HepG2 (cell line): ENCODE results near the gene FSIP1. TPM values are rescaled to one million over a fixed set of nuclear protein-coding genes. Genes with fewer than 3 reads are reported as not detected.

Experiments
- ATAC-seq: fragments of 200-7000 bp; cut with Tn5 transposase; 3 replicates; pipeline ENCODE4 v1.9.1; 2020; ENCODE audit warnings: mild to moderate bottlenecking, moderate library complexity
- BruUV-seq: library from RNA; stranded (reverse); fragments of 400-500 nt; replicated peaks from 2 replicates; lab custom pipeline; 2021; lab: Mats Ljungman, UMichigan
- CTCF ChIA-PET: fragments of 300-600 bp; formaldehyde crosslinking; extraction: SDS; loops from one replicate; lab custom pipeline; 2021; ENCODE audit warnings: low total read pairs, inconsistent platforms, low intra/inter-chr PET ratio; lab: Yijun Ruan, JAX
- POLR2A ChIA-PET: fragments of 350-600 bp; sonication (Branson Sonifier 250); formaldehyde crosslinking; loops from one replicate; lab custom pipeline; 2020; ENCODE audit warnings: antibody characterized with exemption, inconsistent platforms; lab: Yijun Ruan, JAX
- DNase-seq: peaks from one replicate; pipeline ENCODE4 v3.0.0-alpha.2; 2015; ENCODE audit warnings: low spot score
- FAIRE-seq: peaks from 3 replicates; lab custom pipeline; 2011; peaks lifted over from hg19 to GRCh38; lab: Jason Lieb, UNC
- H2AFZ ChIP-seq: one replicate; pipeline ENCODE4 v1.6.1; 2011; ENCODE audit warnings: low read length, inconsistent platforms
- H3K27ac ChIP-seq: fragments of 300-600 bp; 3 replicates; pipeline ENCODE4 v1.8.0; 2011; ENCODE audit warnings: mixed run types, mild to moderate bottlenecking, mixed read lengths, low read length, inconsistent platforms; ENCODE audit not compliant: insufficient read depth; ENCODE audit errors: extremely low read length
- H3K27me3 ChIP-seq, 2 experiments: fragments of 200-600 bp in 1 of 2; 2 replicates in 1 of 2; 3 replicates in 1 of 2; pipeline versions ENCODE4 v1.6.0 to v1.8.0; 2011; ENCODE audit warnings: low read length in 2 of 2, mild to moderate bottlenecking in 2 of 2, moderate library complexity in 2 of 2, inconsistent platforms in 1 of 2; ENCODE audit not compliant: insufficient read depth in 2 of 2, control insufficient read depth in 1 of 2
- H3K36me3 ChIP-seq, 2 experiments: fragments of 200-600 bp in 1 of 2; replicated peaks in 1 of 2; 2 replicates in 1 of 2; 3 replicates in 1 of 2; pipeline versions ENCODE4 v1.5.1 to v1.8.0; 2011; ENCODE audit warnings: low read length in 2 of 2, inconsistent platforms in 1 of 2; ENCODE audit not compliant: insufficient read depth in 2 of 2, control insufficient read depth in 1 of 2
- H3K4me1 ChIP-seq: 2 replicates; pipeline ENCODE4 v1.5.1; 2012; ENCODE audit warnings: low read length, inconsistent platforms; ENCODE audit not compliant: insufficient read depth
- H3K4me2 ChIP-seq: 2 replicates; pipeline ENCODE4 v1.6.0; 2011; ENCODE audit warnings: low read depth, low read length, inconsistent platforms
- H3K4me3 ChIP-seq, 3 experiments: fragments of 200-600 bp in 1 of 3; sonication (generic), shearing (Covaris generic) in 1 of 3; replicated peaks in 1 of 3; 2 replicates each; pipeline ENCODE4 v1.5.1; 2011 to 2016; ENCODE audit warnings: low read length in 3 of 3, inconsistent platforms in 2 of 3, low read depth in 2 of 3, mild to moderate bottlenecking in 2 of 3, control low read depth in 1 of 3, mixed read lengths in 1 of 3; ENCODE audit not compliant: insufficient read depth in 1 of 3
- H3K79me2 ChIP-seq: one replicate; pipeline ENCODE4 v1.6.1; 2011; ENCODE audit warnings: low read length, inconsistent platforms; ENCODE audit not compliant: insufficient read depth
- H3K9ac ChIP-seq: 2 replicates; pipeline ENCODE4 v1.6.0; 2011; ENCODE audit warnings: mild to moderate bottlenecking, low read depth, low read length, inconsistent platforms; ENCODE audit not compliant: insufficient read depth
- H3K9me3 ChIP-seq: 2 replicates; pipeline ENCODE4 v1.5.1; 2012; ENCODE audit warnings: mild to moderate bottlenecking, low read length
- H4K20me1 ChIP-seq: 2 replicates; pipeline ENCODE4 v1.6.0; 2011; ENCODE audit warnings: inconsistent platforms, mild to moderate bottlenecking, low read length, moderate library complexity; ENCODE audit not compliant: insufficient read depth
- FOXJ3 ChIP-seq: sonication (generic); formaldehyde crosslinking; IDR thresholded peaks from 2 replicates; pipeline ENCODE4 v1.4.0; 2020; ENCODE audit warnings: missing genetic modification reagents, mild to moderate bottlenecking, borderline replicate concordance
- PITX1 ChIP-seq: sonication (generic); formaldehyde crosslinking; IDR thresholded peaks from 2 replicates; pipeline ENCODE4 v1.5.1; 2020; ENCODE audit warnings: mild to moderate bottlenecking, missing genetic modification reagents
- RBM39 ChIP-seq: fragments of 200-400 bp; formaldehyde crosslinking; IDR thresholded peaks from one replicate; pipeline ENCODE4 v1.6.1; 2018; ENCODE audit warnings: antibody characterized with exemption, mild to moderate bottlenecking, low read depth, low read length; ENCODE audit not compliant: poor library complexity, severe bottlenecking
- RCOR2 ChIP-seq: IDR thresholded peaks from 2 replicates; pipeline ENCODE4 v1.6.1; 2016; ENCODE audit warnings: missing biosample characterization, missing genetic modification reagents
- SRSF4 ChIP-seq: fragments of 200-400 bp; formaldehyde crosslinking; IDR thresholded peaks from one replicate; pipeline ENCODE4 v1.6.1; 2018; ENCODE audit warnings: mild to moderate bottlenecking, low read depth, low read length, moderate library complexity; ENCODE audit not compliant: poor library complexity, severe bottlenecking
- TSC22D2 ChIP-seq: sonication (generic); formaldehyde crosslinking; IDR thresholded peaks from 2 replicates; pipeline ENCODE4 v1.5.1; 2020; ENCODE audit warnings: missing genetic modification reagents, mild to moderate bottlenecking, borderline replicate concordance
- ZC3H13 ChIP-seq: sonication (generic); formaldehyde crosslinking; IDR thresholded peaks from 2 replicates; pipeline ENCODE4 v1.8.1; 2023; ENCODE audit warnings: mild to moderate bottlenecking, missing genetic modification reagents, moderate library complexity
- ZNF768 ChIP-seq: sonication (generic); formaldehyde crosslinking; IDR thresholded peaks from 2 replicates; pipeline ENCODE4 v1.4.0; 2020; ENCODE audit warnings: missing genetic modification reagents
- WGBS: methylation state at CpG from one replicate; pipeline ENCODE4 v1.1.6; 2017; ENCODE audit warnings: low lambda C conversion rate; 5-methylcytosine and 5-hydroxymethylcytosine counted together
- in situ Hi-C: cut with HindIII; loops from 2 replicates; pipeline ENCODE4 v1.10.0; 2017; ENCODE audit warnings: low pct_unique_long_range_greater_than_20kb; ENCODE audit not compliant: extremely low pct_ligation_motif_present
- intact Hi-C: fragments of 100-400 bp; cut with micrococcal nuclease; formaldehyde crosslinking; loops from one replicate; pipeline ENCODE4 v1.10.0; 2022; ENCODE audit not compliant: unreplicated experiment
- polyA plus RNA-seq, 8 experiments: library from polyadenylated mRNA; depleted of rRNA in 3 of 8; stranded (reverse) in 7 of 8; unstranded in 1 of 8; fragments of >200 nt; fragmentation: Illumina TruSeq in 4 of 8; extraction: Trizol in 4 of 8; gene quantifications; 2 replicates each; pipeline versions ENCODE4 v1.2.1 to v1.2.3, GENCODE V29; 2011 to 2016; ENCODE audit warnings: low read depth in 4 of 8, missing spikeins in 1 of 8, mixed read lengths in 1 of 8; ENCODE audit not compliant: insufficient read depth in 1 of 8
- total RNA-seq, 5 experiments: library from RNA; depleted of rRNA; stranded (reverse); fragments of >200 nt; fragmentation: Illumina TruSeq; extraction: Trizol; gene quantifications; 2 replicates each; pipeline ENCODE4 v1.2.3, GENCODE V29; 2016; ENCODE audit warnings: low read depth in 1 of 5
- TF ChIP-seq, protein P1 (sequence below): sonication (generic); formaldehyde crosslinking; IDR thresholded peaks from 2 replicates; pipeline ENCODE4 v1.4.0; 2020; ENCODE audit warnings: mild to moderate bottlenecking, missing genetic modification reagents, borderline replicate concordance

The FSIP1 gene
- total and polyA plus RNA-seq, 2 of the 13 experiments (the other 11 are each of a cell fraction or from before 2014, with no cell fraction given): 0.18 TPM; not detected in 1

- in situ Hi-C loops: loop anchor here (5.0 to 10.0 kb wide), 5 partner anchors 148 to 768 kb away; no protein-coding TSS in a partner anchor
- BruUV-seq: no TSS peak
- Histone ChIP-seq H3K4me1 (peaks cover 70% of the 10 kb centered on the region), H4K20me1 (peaks cover 13% of the 10 kb centered on the region; the same call in 1 of the 2 replicates), H3K9ac (peak overlapping the region; percentile 78; the same call in 1 of the 2 replicates), H3K79me2 (peaks cover 22% of the 10 kb centered on the region), H2AFZ (no peak overlapping the region), H3K4me2 (peak overlapping the region; percentile 92), H3K27me3 (peaks cover 0 to 4% of the 10 kb centered on the region in 2 experiments; a peak in 1 of 5 replicates), H3K36me3 (peaks cover 17 to 52% of the 10 kb centered on the region in 2 experiments), H3K4me3 (peak overlapping the region; percentile 18 to 88 (median 67); a peak in 4 of 6 replicates), H3K9me3 (no peaks in the 10 kb centered on the region), H3K27ac (no peak overlapping the region)
- intact Hi-C loops: loop anchor here (5.0 kb wide), 1 partner anchor 174 kb away; no protein-coding TSS in a partner anchor
- ChIA-PET POLR2A (interaction anchor here (3.6 kb wide), 1 partner anchor 411 kb away, joined by 50 read pairs; no protein-coding TSS in a partner anchor), CTCF (interaction anchor here (1.7 kb wide), 1 partner anchor 765 kb away, joined by 6 read pairs; no protein-coding TSS in a partner anchor)
- DNase-seq: no peak
- no peak for FAIRE-seq
- no peak for ATAC-seq
- WGBS: 80% methylated on average over 4 of the region's 4 CpGs
- TF ChIP-seq FOXJ3 (CRISPR knock-in tag): 0 out of 2 replicates have a peak, but pooled peaks have one; percentile 24
- no peak for TF ChIP-seq SRSF4
Measured at GRCh38 chr15:39582977-39583595, 199.6 kb downstream of the FSIP1 start.

DNA sequence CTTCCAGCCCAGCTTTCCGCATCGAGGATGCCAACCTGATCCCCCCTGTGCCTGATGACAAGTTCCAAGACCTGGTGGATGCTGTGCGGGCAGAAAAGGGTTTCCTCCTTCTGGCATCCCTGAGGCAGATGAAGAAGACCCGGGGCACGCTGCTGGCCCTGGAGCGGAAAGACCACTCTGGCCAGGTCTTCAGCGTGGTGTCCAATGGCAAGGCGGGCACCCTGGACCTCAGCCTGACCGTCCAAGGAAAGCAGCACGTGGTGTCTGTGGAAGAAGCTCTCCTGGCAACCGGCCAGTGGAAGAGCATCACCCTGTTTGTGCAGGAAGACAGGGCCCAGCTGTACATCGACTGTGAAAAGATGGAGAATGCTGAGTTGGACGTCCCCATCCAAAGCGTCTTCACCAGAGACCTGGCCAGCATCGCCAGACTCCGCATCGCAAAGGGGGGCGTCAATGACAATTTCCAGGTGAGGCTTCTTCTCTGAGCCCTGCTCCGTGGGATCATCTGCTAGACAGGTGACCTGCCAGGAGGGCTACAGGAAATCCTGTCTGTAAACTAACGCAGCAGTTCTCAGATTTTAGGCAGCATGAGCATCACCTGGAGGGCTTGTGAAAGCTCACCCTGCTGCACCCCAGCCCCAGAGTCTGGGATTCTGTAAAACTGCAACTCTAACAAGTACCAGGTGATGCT lies 200.2 kb downstream of the FSIP1 start:
- intact Hi-C loops: loop anchor here (5.0 kb wide), 1 partner anchor 175 kb away; no protein-coding TSS in a partner anchor
- peak overlapping the region; percentile 64 to 88 (median 67); a peak in 5 of 6 replicates for H3K4me3 ChIP-seq
- TF ChIP-seq ZC3H13 (CRISPR knock-in tag) (no peak), RCOR2 (CRISPR knock-in tag) (no peak), TSC22D2 (CRISPR knock-in tag) (no peak), ZNF768 (peak; percentile 19; the same call in 1 of the 2 replicates), PITX1 (CRISPR knock-in tag) (no peak), RBM39 (peak; percentile 5)
- TF ChIP-seq, protein P1, sequence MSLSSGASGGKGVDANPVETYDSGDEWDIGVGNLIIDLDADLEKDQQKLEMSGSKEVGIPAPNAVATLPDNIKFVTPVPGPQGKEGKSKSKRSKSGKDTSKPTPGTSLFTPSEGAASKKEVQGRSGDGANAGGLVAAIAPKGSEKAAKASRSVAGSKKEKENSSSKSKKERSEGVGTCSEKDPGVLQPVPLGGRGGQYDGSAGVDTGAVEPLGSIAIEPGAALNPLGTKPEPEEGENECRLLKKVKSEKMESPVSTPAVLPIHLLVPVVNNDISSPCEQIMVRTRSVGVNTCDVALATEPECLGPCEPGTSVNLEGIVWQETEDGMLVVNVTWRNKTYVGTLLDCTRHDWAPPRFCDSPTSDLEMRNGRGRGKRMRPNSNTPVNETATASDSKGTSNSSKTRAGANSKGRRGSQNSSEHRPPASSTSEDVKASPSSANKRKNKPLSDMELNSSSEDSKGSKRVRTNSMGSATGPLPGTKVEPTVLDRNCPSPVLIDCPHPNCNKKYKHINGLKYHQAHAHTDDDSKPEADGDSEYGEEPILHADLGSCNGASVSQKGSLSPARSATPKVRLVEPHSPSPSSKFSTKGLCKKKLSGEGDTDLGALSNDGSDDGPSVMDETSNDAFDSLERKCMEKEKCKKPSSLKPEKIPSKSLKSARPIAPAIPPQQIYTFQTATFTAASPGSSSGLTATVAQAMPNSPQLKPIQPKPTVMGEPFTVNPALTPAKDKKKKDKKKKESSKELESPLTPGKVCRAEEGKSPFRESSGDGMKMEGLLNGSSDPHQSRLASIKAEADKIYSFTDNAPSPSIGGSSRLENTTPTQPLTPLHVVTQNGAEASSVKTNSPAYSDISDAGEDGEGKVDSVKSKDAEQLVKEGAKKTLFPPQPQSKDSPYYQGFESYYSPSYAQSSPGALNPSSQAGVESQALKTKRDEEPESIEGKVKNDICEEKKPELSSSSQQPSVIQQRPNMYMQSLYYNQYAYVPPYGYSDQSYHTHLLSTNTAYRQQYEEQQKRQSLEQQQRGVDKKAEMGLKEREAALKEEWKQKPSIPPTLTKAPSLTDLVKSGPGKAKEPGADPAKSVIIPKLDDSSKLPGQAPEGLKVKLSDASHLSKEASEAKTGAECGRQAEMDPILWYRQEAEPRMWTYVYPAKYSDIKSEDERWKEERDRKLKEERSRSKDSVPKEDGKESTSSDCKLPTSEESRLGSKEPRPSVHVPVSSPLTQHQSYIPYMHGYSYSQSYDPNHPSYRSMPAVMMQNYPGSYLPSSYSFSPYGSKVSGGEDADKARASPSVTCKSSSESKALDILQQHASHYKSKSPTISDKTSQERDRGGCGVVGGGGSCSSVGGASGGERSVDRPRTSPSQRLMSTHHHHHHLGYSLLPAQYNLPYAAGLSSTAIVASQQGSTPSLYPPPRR (CRISPR knock-in tag): no peak

More for the DNA sequence above, 200.2 kb downstream of the FSIP1 start:
- Histone ChIP-seq H3K9me3 (no peaks in the 10 kb centered on the region), H3K9ac (peak overlapping the region; percentile 78), H3K27ac (no peak overlapping the region), H3K4me1 (peaks cover 65% of the 10 kb centered on the region), H2AFZ (no peak overlapping the region), H3K79me2 (peaks cover 22% of the 10 kb centered on the region), H4K20me1 (peaks cover 13% of the 10 kb centered on the region; the same call in 1 of the 2 replicates), H3K27me3 (peaks cover 0 to 4% of the 10 kb centered on the region in 2 experiments; a peak in 1 of 5 replicates), H3K4me2 (peak overlapping the region; percentile 92), H3K36me3 (peaks cover 11 to 46% of the 10 kb centered on the region in 2 experiments)
- BruUV-seq: no TSS peak
- CTCF ChIA-PET: interaction anchor here (0.7 to 3.2 kb wide), 3 partner anchors 116 to 765 kb away, joined by 3 to 26 read pairs (median 6); no protein-coding TSS in a partner anchor
- no peak for FAIRE-seq
- WGBS: 83% methylated on average over 10 of the region's 20 CpGs
- no peak for DNase-seq
- ATAC-seq: no peak
- POLR2A ChIA-PET: interaction anchor here (2.5 to 3.7 kb wide), 4 partner anchors 127 to 415 kb away, joined by 9 to 50 read pairs (median 26); no protein-coding TSS in a partner anchor
- in situ Hi-C loops: loop anchor here (5.0 to 10.0 kb wide), 5 partner anchors 148 to 768 kb away; no protein-coding TSS in a partner anchor
